Epithelial cell of esophagus (primary cell): ENCODE measurements around the gene CREB5.

ENCODE experiments used
- DNase-seq: peaks from one replicate; pipeline ENCODE4 v3.0.0; 2010; ENCODE audit warnings: low read depth
- H3K4me3 ChIP-seq: 2 replicates; pipeline ENCODE4 v1.5.1; 2011; ENCODE audit warnings: mild to moderate bottlenecking, low read length, control low read depth
- TF ChIP-seq, protein P1 (sequence below): IDR thresholded peaks from 2 replicates; pipeline ENCODE4 v1.5.1; 2011; ENCODE audit warnings: low read depth, mild to moderate bottlenecking, low read length, control low read depth, inconsistent platforms; ENCODE audit not compliant: insufficient read depth; ENCODE audit errors: missing control alignments

Gene CREB5

DNA sequence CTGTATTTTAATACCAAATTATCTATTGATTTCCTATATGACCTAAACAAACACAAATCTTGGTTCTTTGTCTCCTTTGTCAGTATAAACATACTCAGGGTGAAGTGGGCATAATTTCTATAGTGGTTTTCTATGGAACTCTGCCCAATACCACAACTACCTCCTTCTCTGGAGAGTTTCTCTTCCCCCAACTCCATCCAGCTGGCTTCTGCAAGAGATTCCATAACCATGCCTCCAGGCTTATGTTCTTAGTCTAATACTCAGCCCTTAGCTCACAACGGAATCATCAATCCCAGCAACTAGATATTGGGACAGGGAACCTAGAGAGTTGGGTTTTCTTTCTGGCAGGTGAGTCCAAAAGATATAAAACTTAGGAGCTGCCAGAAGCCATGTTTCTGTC lies 418.5 kb downstream of the CREB5 start:
- no peak for DNase-seq
- no peak overlapping the region for H3K4me3 ChIP-seq
- TF ChIP-seq, protein P1, sequence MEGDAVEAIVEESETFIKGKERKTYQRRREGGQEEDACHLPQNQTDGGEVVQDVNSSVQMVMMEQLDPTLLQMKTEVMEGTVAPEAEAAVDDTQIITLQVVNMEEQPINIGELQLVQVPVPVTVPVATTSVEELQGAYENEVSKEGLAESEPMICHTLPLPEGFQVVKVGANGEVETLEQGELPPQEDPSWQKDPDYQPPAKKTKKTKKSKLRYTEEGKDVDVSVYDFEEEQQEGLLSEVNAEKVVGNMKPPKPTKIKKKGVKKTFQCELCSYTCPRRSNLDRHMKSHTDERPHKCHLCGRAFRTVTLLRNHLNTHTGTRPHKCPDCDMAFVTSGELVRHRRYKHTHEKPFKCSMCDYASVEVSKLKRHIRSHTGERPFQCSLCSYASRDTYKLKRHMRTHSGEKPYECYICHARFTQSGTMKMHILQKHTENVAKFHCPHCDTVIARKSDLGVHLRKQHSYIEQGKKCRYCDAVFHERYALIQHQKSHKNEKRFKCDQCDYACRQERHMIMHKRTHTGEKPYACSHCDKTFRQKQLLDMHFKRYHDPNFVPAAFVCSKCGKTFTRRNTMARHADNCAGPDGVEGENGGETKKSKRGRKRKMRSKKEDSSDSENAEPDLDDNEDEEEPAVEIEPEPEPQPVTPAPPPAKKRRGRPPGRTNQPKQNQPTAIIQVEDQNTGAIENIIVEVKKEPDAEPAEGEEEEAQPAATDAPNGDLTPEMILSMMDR = no peak

DNA sequence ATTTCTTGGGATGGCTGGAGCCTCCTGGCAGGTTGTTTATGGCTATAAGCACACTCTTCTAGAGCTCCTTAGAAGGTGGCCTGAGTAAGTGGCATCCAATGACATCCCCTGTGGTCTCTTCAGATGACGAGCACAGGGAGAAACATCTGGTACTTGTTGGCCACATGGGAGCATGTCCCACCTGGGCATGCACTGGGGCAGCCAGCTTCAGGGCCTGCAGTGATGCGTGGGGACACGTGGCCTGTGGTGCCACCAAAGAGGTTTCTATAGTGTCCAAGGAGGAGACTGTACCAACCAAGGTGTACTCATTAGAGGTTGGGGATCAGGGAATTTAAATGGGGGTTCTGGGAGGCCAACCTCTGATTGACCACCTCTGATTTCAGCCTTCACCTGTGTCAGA lies 420.4 kb downstream of the CREB5 start:
- TF ChIP-seq, protein P1 = no peak
- no peak for DNase-seq
- no peak overlapping the region for H3K4me3 ChIP-seq

DNA sequence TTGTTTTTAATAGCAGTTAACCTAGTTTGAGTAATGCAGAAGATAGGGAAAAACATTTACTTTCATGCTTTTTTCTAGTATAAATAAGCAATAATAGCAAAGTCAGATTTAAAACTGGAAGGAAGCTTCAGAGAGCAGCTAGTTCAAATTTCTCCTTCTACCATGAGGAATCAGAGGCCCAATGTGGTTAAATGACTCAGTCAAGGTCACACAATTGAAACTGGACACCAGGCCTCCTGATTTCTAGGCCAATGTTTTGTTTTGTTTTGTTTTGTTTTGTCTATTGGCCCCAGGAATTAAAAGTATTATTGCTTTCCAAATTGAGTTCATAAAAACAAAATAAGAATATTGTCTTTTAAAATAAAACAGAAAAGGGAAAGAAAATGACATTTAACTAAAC lies 423.5 kb downstream of the CREB5 start:
- no peak for DNase-seq
- H3K4me3 ChIP-seq = no peak overlapping the region
- TF ChIP-seq, protein P1 = no peak

DNA sequence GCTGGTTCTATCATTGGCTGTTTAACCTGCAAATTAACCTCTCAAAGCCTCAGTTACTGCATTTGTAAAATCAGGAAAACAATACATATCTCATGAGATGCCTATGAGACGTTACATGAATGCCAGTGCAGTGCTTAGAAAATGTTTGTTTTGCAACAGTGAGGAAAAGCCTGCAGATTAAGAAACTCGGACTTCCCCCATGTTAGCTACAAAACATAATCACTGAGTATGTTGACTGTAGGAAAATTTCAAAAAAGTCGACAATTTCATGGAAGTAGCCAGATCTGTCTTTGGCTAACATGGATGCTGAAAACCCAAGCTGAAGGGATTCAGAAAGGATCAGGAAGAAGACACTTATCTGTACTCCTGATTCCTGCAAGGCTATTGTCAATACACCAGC lies 424.4 kb downstream of the CREB5 start:
- no peak for DNase-seq
- H3K4me3 ChIP-seq = no peak overlapping the region

DNA sequence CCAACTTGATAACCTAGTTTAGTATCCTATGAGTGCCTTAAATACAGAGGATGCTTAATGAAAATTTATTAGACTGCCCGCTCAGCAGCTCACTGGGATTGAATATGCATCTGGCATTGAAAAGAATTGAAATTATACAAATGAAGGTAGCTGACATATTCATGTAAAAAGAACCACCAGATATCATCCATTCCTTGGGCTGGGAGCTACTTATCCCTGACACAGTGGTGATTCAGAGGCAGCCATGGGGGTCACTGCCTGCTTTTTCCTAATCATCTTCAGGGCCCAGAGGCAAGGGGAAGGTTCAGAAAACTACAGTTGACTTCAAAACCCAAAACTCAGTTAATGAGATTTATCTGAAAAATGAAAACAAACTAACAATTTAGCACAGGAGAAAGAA lies 424.9 kb downstream of the CREB5 start:
- no peak for DNase-seq

More for the DNA sequence above, 424.4 kb downstream of the CREB5 start:
- TF ChIP-seq, protein P1 = no peak

DNA sequence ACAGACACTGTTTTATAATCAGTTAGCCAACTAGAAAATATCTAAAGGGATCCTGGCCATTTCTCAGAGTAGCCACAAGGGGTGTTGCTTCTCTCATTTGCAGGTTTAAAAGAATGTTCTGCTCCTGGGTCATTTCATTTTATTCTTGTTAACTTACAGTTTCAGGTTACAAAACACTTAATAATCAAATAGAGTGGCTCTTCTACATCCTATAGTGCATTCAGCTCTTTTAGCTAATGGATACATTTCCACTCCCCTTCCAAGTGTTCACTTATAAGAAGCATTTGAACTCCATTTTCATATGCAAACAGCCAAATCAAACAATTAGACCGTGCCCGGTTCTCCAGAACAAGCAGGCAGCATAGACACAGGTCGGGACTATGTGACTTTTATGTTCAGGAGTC lies 428.3 kb downstream of the CREB5 start:
- TF ChIP-seq, protein P1 = peak; percentile 61
- peak; percentile 29 for DNase-seq
- H3K4me3 ChIP-seq = no peak overlapping the region

More for the DNA sequence above, 424.9 kb downstream of the CREB5 start:
- TF ChIP-seq, protein P1 = no peak
- H3K4me3 ChIP-seq = no peak overlapping the region

DNA sequence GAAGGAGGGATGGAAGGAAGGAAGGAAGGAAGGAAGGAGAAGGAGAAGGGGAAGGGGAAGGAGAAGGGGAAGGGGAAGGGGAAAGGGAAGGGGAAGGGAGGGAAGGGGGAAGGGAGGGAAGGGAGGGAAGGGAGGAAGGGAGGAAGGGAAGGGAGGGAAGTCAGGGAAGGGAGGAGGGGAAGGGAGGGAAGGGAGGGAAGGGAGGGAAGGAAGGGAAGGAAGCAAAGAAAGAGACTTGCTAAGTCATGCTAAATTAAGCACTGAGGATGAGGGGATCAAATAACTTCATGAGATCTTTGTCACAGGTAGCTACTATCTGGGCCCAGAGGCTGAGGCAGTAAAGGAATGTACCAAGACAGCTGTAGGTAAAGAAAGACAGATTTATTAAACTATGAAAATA lies 429.4 kb downstream of the CREB5 start:
- no peak overlapping the region for H3K4me3 ChIP-seq
- TF ChIP-seq, protein P1 = no peak
- no peak for DNase-seq
